HG02759 (cell line): Measurements from ENCODE around the gene OR51I2.

Experiments
- ATAC-seq: cut with Tn5 transposase; IDR thresholded peaks from one replicate; pipeline ENCODE4 v1.9.1; 2021; ENCODE audit warnings: mild to moderate bottlenecking, moderate library complexity; ENCODE audit not compliant: unreplicated experiment

Gene OR51I2, protein sequence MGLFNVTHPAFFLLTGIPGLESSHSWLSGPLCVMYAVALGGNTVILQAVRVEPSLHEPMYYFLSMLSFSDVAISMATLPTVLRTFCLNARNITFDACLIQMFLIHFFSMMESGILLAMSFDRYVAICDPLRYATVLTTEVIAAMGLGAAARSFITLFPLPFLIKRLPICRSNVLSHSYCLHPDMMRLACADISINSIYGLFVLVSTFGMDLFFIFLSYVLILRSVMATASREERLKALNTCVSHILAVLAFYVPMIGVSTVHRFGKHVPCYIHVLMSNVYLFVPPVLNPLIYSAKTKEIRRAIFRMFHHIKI

DNA sequence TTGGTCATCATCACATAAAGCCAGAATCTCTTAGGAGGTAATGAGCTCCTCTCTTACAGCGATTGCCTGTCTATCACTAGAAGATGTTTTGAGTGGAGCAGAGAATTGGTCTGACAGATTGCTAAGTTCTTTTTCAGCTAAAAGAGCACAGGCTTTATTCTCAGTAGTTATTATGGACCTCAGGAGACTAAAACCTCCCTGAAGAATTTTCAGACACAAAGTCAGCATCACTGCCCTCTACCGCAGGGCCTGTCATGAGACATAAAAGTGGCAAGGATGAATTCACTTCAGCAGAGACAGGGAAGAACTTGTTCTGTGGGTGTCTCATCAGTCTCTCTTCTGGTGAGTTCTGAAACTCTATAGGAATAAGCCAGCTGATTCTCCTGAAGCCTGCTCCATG, at the start of gene OR51I2:
Gene OR51I2, plus strand, starts transcription at position 301 of the 400 bp plus-strand sequence. CDS start 4,166 bp downstream, outside the sequence.
- ATAC-seq: no peak

DNA sequence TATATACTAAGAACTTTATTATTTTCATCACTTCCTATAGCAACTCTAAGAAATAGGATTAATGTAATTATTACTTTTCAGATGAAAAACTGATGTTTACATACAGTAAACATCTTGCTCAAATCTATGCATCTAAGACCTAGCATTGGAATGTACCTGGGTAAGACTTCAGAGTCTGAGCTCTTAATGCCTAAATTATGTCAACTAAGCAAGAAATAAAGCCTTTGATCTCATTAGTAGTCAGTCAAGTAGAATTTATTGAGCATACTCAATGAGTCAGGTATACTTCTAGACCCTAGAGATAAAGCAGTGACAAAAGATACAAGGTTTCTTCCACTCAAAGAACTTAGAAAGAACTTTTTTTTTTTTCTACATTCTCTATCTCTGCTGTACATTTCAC, 44.0 kb upstream of the OR51I2 start:
- ATAC-seq: no peak

DNA sequence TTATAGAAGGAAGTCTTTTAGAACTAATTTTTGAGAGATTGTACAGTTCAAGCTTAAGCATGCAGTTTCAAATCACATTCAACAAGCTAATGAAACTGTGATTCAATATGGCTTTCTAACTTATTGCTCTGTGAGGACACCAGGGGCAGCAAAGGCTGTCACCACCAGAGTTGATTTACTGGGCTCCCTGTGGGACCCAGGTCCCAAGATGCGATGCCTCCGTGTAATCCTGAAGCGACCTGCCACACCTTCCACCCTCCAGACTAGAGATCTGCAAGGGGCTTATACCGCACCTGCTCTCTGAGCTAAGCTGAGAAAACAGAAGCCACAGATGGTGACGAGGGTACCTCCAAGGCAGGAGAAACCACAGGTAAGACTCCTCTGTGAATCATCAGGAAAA, 28.1 kb upstream of the OR51I2 start:
- ATAC-seq: no peak

DNA sequence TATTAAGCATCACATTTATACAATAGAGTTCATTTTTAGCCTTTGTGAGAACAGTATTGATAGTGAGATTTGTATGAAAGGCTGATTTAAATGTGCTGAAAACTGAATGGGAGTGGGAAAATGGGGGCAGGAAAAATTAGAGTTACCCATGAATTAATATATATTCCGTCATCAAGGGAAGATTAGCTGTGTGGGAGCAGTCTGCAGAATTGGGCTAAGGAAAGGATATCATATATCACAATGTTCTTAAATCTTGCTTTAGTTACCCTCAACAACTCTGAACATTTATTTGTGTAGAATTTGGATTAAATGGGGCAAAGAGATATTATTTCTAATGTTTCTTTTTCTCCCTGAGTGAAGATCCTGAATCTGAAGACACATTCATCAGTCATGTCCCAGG, 27.3 kb upstream of the OR51I2 start, which contains the start of gene OR51Q1:
Gene OR51Q1, plus strand, starts transcription at position 301 of the 400 bp plus-strand sequence. Its CDS starts 90 bp downstream, at position 391.
- ATAC-seq: no peak

DNA sequence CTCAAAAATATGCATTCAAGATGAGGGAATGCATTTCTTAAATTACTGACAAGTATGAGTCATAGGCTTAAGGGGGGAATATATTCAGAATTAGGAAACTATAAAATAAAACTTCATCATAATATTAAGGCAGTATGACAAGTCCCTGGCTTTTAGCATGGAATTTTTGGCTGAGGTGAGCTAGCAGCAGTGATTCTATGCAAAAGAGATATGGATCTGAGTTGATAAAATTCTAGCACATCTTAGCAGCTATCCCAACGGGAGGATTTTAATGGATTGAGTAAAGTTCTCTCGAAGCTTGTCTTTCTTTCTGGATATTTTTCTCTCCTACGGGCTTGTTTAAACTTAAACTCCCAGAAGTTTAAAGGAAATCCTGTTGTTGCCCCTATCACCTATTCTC, 26.0 kb upstream of the OR51I2 start:
- no peak for ATAC-seq

DNA sequence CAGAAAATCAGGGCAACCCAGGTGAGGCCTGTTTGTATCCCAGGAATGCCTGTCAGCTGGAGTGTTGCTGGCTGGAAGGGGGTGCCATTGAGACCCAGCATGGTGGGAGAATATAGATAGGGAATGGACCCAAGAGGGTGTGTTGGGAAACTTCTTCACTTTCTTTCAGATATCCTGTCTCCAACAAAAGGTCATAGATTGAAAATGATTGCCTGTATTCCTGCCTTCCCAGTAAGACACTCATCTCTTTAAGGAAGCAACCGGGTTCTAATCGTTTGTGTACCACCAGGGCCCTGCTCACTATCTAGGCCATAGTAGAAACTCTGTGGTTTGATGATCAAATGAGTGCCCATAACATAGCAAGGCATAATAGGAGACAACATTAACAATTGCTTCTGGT, 7.7 kb upstream of the OR51I2 start, which contains the start of gene OR51I1:
Gene OR51I1, minus strand, starts transcription at position 101 of the 400 bp plus-strand sequence. Its CDS starts 0 bp downstream, at position 101.
- no peak for ATAC-seq

DNA sequence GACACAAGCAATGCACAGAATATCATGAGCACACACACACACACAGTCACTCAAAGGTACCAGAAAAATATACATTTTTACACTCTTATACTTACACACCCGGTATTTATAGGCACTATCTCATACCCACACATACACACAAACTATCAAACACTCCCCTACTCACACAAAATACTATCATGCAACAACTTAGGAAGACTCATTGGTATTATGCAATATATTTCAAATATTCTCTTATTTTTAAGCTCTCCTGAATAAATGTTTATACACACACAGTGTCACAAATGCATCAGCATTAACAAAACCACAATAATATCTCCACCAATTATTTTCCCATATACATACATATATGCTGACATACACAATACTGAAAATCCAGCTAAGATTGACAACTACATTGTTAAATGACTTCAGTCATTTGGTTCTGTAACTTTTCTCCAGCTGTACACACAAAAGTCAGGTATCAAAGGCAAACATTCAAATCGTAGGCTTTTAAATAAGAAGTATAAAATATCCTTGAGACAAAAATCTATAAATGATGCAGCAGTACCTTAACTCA, 5.2 kb upstream of the OR51I2 start:
- ATAC-seq: no peak

DNA sequence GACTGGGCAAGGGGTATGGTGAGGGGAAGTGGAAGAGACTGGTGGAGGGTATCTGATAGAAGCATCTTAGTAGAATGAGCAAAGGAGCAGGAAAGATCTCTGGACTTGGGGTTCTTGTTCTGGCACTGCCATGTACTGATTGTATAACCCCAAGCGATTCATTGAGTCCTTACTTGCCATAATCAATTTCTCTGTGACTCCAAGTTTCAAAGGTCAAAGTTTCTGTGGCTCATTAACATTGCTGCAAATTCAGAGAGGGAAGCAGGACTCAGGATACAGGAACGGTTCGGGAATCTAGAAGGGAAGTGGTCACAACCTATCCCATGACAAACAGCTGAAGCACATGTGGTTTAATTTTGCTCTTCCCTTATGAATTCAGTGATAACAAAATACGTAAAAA, 309 bp downstream of the OR51I2 start:
- no peak for ATAC-seq

DNA sequence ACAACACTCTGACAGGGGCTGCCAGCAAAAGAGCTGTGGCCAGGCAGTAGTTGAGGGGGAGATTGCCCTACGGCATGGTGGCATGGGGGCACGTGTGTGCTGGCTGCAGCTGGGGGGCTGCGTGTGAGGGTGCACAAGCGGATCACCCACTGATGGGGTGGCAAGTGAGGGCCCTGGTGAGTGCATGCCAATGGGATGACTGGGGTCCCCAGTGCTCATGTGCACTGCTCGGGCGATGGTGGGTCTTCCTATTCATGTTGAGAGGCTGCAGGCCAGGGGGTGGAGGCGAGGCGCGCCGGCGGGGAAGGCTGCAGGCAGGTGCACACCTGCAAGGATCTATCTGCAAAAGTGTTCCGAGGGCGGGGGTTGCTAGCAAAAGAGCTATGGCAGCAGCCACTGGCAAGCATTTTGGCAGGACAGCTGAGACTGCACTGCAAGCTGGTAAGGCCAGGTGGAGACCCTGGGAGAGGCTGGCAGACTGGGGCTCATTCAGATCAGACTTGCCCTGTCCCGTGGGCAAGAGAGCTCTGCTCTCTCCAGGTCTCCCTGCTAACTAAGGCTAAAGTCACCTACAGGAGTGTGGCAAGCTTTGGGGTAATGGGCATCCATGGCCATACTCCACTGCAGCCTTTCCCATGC, 12.0 kb downstream of the OR51I2 start:
- ATAC-seq: no peak

DNA sequence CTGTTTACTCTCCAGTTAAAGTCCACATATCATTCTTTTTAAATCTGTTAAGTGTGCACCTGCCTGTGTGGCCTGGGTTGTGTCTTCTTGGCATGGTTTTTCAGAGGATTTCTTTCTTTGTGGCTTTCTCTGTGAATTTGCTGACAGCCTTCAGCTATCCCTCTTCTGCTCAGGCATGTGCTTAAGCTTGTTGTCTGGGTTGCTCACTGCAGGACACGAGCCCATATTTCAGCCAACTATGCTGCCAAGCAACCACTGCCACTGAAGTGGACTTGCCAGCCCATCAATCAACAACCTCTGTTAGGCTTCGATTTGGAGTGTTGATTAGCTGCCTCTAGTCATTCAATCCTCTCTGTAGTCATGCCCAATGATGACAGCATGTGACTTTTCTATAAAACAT, 18.4 kb downstream of the OR51I2 start:
- ATAC-seq: no peak

DNA sequence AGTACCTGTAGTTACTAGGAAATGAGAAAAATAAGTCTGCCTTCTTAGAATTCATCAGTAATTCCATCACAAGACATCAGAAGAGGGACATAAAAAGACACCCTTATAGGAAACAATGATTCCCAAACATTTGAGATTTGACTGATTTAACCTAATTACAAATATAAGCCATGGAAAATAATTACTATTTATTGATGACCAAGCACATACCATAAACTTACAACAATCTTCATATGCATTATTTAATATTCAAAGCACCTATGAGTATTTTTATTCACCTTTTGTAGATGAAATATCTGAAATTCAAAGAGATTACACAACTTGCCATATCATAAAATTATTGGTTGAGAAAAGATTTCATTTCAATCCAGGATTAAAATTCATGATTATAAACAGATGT, 24.8 kb downstream of the OR51I2 start:
- ATAC-seq: no peak

DNA sequence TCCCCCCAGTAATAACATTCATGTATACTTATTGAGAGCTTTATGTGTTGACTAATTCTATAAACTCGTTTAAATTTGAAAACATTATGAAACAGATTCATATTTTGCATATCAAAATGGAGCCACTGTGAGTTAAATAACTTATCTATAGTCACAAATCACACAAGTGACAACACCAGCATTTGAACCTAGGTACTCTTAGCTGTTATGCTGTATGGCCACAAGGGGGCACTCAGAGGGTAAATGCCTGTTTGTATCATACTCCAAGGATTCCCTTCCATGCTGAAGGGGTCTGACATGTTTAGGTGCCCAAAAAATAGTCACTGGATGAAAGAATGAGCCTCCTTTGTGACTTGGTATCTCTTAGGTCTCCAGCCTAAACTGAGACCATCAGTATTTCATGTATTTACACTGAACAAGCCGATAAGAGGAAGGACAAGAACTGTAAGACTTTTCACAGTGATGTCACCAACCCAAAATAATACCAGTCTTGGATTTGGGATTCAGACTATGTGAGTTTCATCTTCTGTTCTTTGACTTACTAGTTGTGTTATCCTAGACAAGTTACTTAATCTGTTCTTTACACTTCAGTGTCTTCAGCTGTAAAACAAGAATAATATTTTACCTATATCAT, 27.2 kb downstream of the OR51I2 start:
- peak; percentile 78 for ATAC-seq

DNA sequence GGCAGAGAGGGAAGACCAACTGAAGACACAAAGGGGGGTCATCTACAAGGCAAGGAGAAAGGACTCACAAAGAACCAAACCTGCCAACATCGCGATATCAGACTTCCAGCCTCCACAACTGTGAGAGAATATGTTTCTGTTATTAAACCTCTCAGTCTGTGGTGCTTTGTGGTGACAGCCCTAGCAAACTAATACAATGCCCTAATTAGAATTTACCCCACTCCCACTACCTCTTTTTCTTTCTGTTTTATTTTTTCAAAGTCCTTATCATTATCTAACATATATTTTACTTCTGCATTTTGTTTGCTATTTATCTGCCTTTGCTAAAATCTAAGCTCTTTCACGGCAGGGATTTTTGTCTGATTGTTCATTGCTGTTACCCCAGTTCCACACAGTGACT, 36.9 kb downstream of the OR51I2 start:
- no peak for ATAC-seq

DNA sequence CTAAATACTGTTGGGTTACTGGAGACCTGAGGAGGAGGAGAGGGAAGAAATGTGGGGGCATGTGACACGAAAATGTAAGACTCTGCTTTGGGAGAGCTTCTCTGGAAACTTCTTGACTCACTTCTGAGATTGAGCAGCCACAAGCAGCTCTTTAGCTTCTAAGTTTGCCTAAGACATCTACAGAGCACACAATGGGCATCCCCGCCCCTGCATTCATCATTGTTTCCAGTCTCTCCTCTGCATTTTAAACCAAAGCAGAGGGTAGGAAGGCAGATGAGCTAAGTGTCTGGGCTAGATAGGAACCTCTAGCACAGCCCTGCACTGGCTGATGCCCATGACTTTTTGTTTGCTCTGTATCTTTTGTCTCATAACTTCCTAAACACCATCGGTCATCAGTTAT, 37.3 kb downstream of the OR51I2 start:
- ATAC-seq: no peak

DNA sequence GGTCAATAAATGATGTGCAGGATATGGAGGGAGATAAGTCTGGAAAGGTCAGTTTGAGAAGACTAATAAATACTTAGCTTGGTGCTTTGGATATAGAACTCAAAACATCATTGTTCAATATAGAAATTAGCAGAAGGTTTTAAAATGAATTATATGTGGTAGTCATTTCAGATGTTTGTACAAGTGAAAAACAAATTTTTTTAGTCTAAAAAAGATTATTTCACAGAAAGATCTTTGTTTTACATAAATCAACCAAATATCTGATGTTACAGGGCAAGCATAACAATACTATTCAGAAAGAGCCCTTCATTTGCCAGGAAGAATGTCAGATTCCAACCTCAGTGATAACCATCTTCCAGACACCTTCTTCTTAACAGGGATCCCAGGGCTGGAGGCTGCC, 39.3 kb downstream of the OR51I2 start, which contains the start of gene OR52D1:
Gene OR52D1, plus strand, starts transcription at position 301 of the 400 bp plus-strand sequence. Its CDS starts 22 bp downstream, at position 323.
- ATAC-seq: no peak

DNA sequence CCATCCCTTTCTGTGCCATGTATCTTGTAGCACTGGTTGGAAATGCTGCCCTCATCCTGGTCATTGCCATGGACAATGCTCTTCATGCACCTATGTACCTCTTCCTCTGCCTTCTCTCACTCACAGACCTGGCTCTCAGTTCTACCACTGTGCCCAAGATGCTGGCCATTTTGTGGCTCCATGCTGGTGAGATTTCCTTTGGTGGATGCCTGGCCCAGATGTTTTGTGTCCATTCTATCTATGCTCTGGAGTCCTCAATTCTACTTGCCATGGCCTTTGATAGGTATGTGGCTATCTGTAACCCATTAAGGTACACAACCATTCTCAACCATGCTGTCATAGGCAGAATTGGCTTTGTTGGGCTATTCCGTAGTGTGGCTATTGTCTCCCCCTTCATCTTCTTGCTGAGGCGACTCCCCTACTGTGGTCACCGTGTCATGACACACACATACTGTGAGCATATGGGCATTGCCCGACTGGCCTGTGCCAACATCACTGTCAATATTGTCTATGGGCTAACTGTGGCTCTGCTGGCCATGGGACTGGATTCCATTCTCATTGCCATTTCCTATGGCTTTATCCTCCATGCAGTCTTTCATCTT, 39.8 kb downstream of the OR51I2 start:
- ATAC-seq: no peak

DNA sequence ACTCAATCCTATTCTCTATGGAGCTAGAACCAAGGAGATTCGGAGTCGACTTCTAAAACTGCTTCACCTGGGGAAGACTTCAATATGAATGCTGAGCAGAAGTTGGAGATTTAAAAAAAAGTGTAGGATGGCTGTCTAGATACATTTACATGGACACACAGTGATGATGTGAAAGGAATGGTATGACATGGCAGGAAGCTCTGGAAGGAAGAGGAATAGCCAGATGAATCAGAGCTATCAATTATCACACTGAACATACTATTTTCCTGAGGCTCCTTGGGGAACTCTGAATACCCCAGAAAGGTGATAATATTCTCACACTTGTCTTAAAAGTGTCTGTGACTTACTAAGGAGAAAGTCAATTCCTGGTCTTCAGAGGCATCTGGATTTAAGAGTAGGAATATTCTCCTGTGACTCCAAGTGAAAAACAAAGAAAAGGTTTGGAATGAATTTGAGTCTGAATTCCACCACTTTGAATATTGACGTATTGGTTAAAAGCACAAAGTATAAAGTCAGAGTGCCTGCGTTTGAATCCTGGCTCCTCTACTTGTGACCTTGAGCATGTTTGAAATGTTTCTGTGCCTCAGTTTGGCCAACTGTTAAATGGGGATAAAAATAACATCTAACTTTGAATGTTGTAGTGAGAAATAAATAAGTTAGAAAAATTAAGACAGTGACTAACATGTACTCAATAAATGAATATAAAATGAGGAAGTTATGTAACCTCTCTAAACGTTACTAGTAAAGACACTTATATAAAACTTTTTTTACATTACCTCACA, 40.6 kb downstream of the OR51I2 start:
- ATAC-seq: no peak

DNA sequence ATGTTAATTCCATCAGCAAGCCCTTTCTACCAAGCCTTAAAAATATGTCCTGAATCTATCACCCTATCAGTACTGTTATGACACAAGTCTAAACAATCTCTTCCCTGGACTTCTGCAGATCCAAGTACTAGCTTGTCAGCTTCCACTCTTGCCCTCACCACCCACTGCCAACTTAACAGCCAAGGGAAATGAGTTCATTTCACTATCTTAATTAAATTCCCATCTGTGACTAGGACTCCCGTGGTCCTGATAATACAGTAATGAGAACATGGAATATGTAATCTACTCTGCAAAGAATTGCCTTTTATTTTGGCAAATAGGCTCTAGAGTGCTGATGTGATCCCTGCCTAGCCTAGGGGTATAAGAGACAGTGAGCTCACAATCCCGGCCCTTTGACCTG, 50.5 kb downstream of the OR51I2 start:
- no peak for ATAC-seq

DNA sequence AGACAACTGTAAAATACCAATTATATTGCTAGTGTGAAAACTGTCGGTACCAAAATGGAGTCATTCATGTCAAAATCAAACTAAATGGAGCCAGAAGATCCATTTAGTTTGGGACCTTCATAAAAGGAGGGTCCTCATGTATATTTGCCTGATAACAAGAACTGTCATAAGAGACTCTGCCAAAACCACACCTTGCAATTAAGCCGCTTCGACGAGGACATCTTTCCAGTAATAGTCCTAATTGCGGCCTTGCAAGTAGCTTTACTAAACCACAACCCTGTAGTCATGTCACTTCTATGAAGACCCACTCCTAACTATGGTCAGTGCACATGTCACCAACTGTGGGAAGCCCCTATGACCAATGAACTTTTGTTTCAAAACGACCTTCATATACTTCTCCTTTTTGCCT, 51.3 kb downstream of the OR51I2 start:
- ATAC-seq: no peak

DNA sequence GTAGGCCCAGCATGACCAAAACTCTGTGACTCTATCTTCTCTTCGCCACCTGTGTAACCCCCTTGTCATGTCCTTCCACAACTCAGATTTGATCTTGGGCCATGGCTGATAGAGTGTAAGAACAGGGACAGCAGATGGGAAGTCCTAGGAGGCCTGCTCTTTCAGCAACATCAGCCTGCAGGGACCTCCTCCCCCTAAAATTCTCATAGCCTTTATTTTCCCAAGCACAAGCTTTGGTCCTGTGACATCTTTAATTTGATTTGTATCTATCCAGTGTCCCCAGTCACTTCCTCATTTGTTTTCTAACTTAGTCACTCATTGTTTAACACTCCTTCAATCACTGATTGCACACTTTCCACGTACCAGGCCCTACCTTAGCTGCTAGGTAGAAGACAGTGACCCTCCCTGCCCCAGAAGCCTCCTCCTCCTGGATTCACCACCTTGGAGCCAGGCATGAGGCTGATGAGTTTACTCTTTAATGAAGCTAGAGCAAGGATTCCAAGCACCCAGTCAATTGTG, 55.3 kb downstream of the OR51I2 start:
- no peak for ATAC-seq
